Suprapubic skin (tissue), 4 donors: Measurements from ENCODE around the gene TBC1D5.

Experiments
- CTCF ChIP-seq, 2 donors: fragments of 200-600 bp in 1 of 2; fragments of 450-650 bp in 1 of 2; sonication (generic) in 1 of 2; IDR thresholded peaks; one replicate each; pipeline ENCODE4 v1.5.1; 2016 to 2019; ENCODE audit warnings: antibody characterized with exemption in 2 of 2, mild to moderate bottlenecking in 1 of 2, moderate library complexity in 1 of 2
- EP300 ChIP-seq: sonication (generic); formaldehyde crosslinking; IDR thresholded peaks from one replicate; pipeline ENCODE4 v1.6.1; 2017; ENCODE audit warnings: antibody characterized with exemption
- POLR2A ChIP-seq, 2 donors: fragments of 450-650 bp; IDR thresholded peaks; one replicate each; pipeline ENCODE4 v1.6.1; 2017; ENCODE audit warnings: antibody characterized with exemption in 2 of 2, mild to moderate bottlenecking in 2 of 2, moderate library complexity in 2 of 2
- POLR2AphosphoS5 ChIP-seq, 3 donors: sonication (generic); formaldehyde crosslinking; IDR thresholded peaks; one replicate each; pipeline ENCODE4 v1.6.1; 2017; ENCODE audit warnings: antibody characterized with exemption in 3 of 3

- TF ChIP-seq POLR2A (IDR thresholded peaks at IDR 0.05), result no peak
- no peak for TF ChIP-seq CTCF (IDR thresholded peaks at IDR 0.05)
- no peak for TF ChIP-seq POLR2AphosphoS5 (IDR thresholded peaks at IDR 0.05)
- TF ChIP-seq EP300, result no peak
Measured at GRCh38 chr3:17142516-17142915, 599.9 kb downstream of the TBC1D5 start.
